H1 (cell line): ENCODE data around the gene NEGR1. TPM values are rescaled to one million over a fixed set of nuclear protein-coding genes. Genes with fewer than 3 reads are reported as not detected.

Source experiments
- CTCF ChIA-PET: fragments of 300-600 bp; sonication (Branson Sonifier 250); formaldehyde crosslinking; loops from one replicate; lab custom pipeline; 2021; ENCODE audit not compliant: partially characterized antibody; lab: Charles Lee
- POLR2A ChIA-PET: fragments of 300-600 bp; sonication (Branson Sonifier 250); formaldehyde crosslinking; loops from one replicate; lab custom pipeline; 2021; ENCODE audit warnings: inconsistent platforms; ENCODE audit not compliant: partially characterized antibody; lab: Charles Lee
- DNase-seq, 2 experiments: peaks; one replicate each; pipeline versions ENCODE4 v3.0.0 to v3.0.0-alpha.2; 2010 to 2022; ENCODE audit warnings: low spot score in 2 of 2, low read depth in 1 of 2, mixed read lengths in 1 of 2
- FAIRE-seq: peaks from 2 replicates; lab custom pipeline; 2011; peaks lifted over from hg19 to GRCh38; lab: Jason Lieb, UNC
- H2AFZ ChIP-seq: 2 replicates; pipeline ENCODE4 v1.8.1; 2012; ENCODE audit warnings: low read length, inconsistent platforms
- H2AK5ac ChIP-seq: 2 replicates; pipeline ENCODE4 v1.6.1; 2013; ENCODE audit warnings: low read depth, low read length
- H2BK120ac ChIP-seq: replicated peaks from 2 replicates; pipeline ENCODE3; 2013; ENCODE audit warnings: low read depth, low read length, inconsistent platforms
- H2BK12ac ChIP-seq: 2 replicates; pipeline ENCODE4 v1.6.1; 2013; ENCODE audit warnings: low read depth, low read length
- H2BK15ac ChIP-seq: 2 replicates; pipeline ENCODE4 v1.6.1; 2013; ENCODE audit warnings: low read length
- H2BK20ac ChIP-seq: 2 replicates; pipeline ENCODE4 v1.6.1; 2013; ENCODE audit warnings: low read length
- H2BK5ac ChIP-seq: 2 replicates; pipeline ENCODE4 v1.6.1; 2013; ENCODE audit warnings: low read depth, low read length
- H3K14ac ChIP-seq: 2 replicates; pipeline ENCODE4 v1.6.1; 2013; ENCODE audit warnings: inconsistent platforms; ENCODE audit not compliant: insufficient read length
- H3K18ac ChIP-seq: 2 replicates; pipeline ENCODE4 v1.6.1; 2013; ENCODE audit warnings: low read length; ENCODE audit errors: extremely low read depth
- H3K23ac ChIP-seq: 2 replicates; pipeline ENCODE4 v1.6.1; 2013; ENCODE audit warnings: inconsistent platforms; ENCODE audit not compliant: insufficient read length
- H3K23me2 ChIP-seq: 2 replicates; pipeline ENCODE4 v1.6.1; 2013; ENCODE audit warnings: low read depth, low read length
- H3K27ac ChIP-seq: 2 replicates; pipeline ENCODE4 v1.6.1; 2011; ENCODE audit warnings: low read depth, low read length, inconsistent platforms
- H3K27me3 ChIP-seq, 4 experiments: replicated peaks in 1 of 4; 1 replicate in 1 of 4; 2 replicates in 3 of 4; pipeline versions ENCODE4 v1.6.1 to v1.8.1; 2011 to 2013; ENCODE audit warnings: low read length in 3 of 4, mild to moderate bottlenecking in 3 of 4, inconsistent platforms in 2 of 4, mixed read lengths in 2 of 4, moderate library complexity in 1 of 4; ENCODE audit not compliant: control insufficient read depth in 3 of 4, insufficient read depth in 3 of 4; ENCODE audit errors: extremely low read depth in 1 of 4
- H3K36me3 ChIP-seq, 4 experiments: 2 replicates each; pipeline versions ENCODE4 v1.6.1 to v1.8.1; 2011 to 2013; ENCODE audit warnings: mild to moderate bottlenecking in 4 of 4, low read length in 3 of 4, moderate library complexity in 2 of 4, control low read depth in 1 of 4, inconsistent platforms in 1 of 4; ENCODE audit not compliant: insufficient read depth in 4 of 4, control insufficient read depth in 2 of 4
- H3K4ac ChIP-seq: replicated peaks from 2 replicates; pipeline ENCODE3; 2013; ENCODE audit warnings: low read length, low read depth, mixed read lengths, inconsistent platforms; ENCODE audit not compliant: insufficient read length
- H3K4me1 ChIP-seq, 4 experiments: replicated peaks in 1 of 4; 1 replicate in 1 of 4; 2 replicates in 3 of 4; pipeline versions ENCODE4 v1.6.1 to v1.8.1; 2011 to 2013; ENCODE audit warnings: low read length in 3 of 4, inconsistent platforms in 2 of 4, mixed read lengths in 1 of 4; ENCODE audit not compliant: insufficient read depth in 4 of 4, control insufficient read depth in 3 of 4
- H3K4me2 ChIP-seq, 2 experiments: 2 replicates each; pipeline versions ENCODE4 v1.6.1 to v1.8.1; 2011 to 2013; ENCODE audit warnings: low read depth in 2 of 2, low read length in 2 of 2, control low read depth in 1 of 2, inconsistent platforms in 1 of 2, mild to moderate bottlenecking in 1 of 2; ENCODE audit not compliant: insufficient read depth in 1 of 2
- H3K4me3 ChIP-seq, 4 experiments: fragments of 200-600, 300-600 bp in 1 of 4; sonication (generic), shearing (Covaris generic), sonication (Bioruptor Twin) in 1 of 4; 2 replicates each; pipeline versions ENCODE4 v1.5.1 to v1.8.1; 2011 to 2016; ENCODE audit warnings: low read length in 4 of 4, low read depth in 3 of 4, control low read depth in 2 of 4, inconsistent platforms in 2 of 4, mild to moderate bottlenecking in 2 of 4, mixed read lengths in 1 of 4, moderate library complexity in 1 of 4; ENCODE audit not compliant: insufficient read depth in 2 of 4; ENCODE audit errors: extremely low read depth in 1 of 4
- H3K56ac ChIP-seq: replicated peaks from 2 replicates; pipeline ENCODE3; 2013; ENCODE audit warnings: low read depth, mild to moderate bottlenecking, mixed read lengths, low read length, inconsistent platforms; ENCODE audit not compliant: insufficient read length
- H3K79me1 ChIP-seq: 2 replicates; pipeline ENCODE4 v1.6.1; 2013; ENCODE audit warnings: low read depth, low read length, control low read depth
- H3K79me2 ChIP-seq, 2 experiments: 2 replicates each; pipeline versions ENCODE4 v1.6.1 to v1.8.1; 2012 to 2013; ENCODE audit warnings: low read length in 2 of 2, mild to moderate bottlenecking in 2 of 2, inconsistent platforms in 1 of 2; ENCODE audit not compliant: insufficient read depth in 2 of 2, control insufficient read depth in 1 of 2
- H3K9ac ChIP-seq, 4 experiments: replicated peaks in 1 of 4; 1 replicate in 1 of 4; 2 replicates in 3 of 4; pipeline versions ENCODE4 v1.6.1 to v1.8.1; 2011 to 2013; ENCODE audit warnings: low read depth in 3 of 4, low read length in 3 of 4, control low read depth in 2 of 4, mild to moderate bottlenecking in 2 of 4, moderate library complexity in 2 of 4, inconsistent platforms in 1 of 4; ENCODE audit errors: extremely low read depth in 1 of 4
- H3K9me3 ChIP-seq, 2 experiments: 2 replicates each; pipeline versions ENCODE4 v1.6.1 to v1.8.1; 2012 to 2013; ENCODE audit warnings: mild to moderate bottlenecking in 2 of 2, moderate library complexity in 2 of 2, control low read depth in 1 of 2, inconsistent platforms in 1 of 2, low read depth in 1 of 2, low read length in 1 of 2, mixed read lengths in 1 of 2; ENCODE audit not compliant: insufficient read depth in 2 of 2
- H4K20me1 ChIP-seq, 2 experiments: replicated peaks in 1 of 2; 2 replicates each; pipeline versions ENCODE3 to v1.8.1; 2011 to 2013; ENCODE audit warnings: inconsistent platforms in 2 of 2, low read length in 2 of 2, mild to moderate bottlenecking in 1 of 2; ENCODE audit not compliant: insufficient read depth in 2 of 2, control insufficient read depth in 1 of 2
- H4K5ac ChIP-seq: 2 replicates; pipeline ENCODE4 v1.6.1; 2013; ENCODE audit warnings: low read length, low read depth, mixed read lengths, inconsistent platforms; ENCODE audit not compliant: insufficient read length
- H4K8ac ChIP-seq: 2 replicates; pipeline ENCODE4 v1.8.0; 2013; ENCODE audit warnings: mild to moderate bottlenecking, moderate library complexity, low read length, inconsistent platforms; ENCODE audit not compliant: insufficient read depth; ENCODE audit errors: extremely low read depth
- H4K91ac ChIP-seq: replicated peaks from 2 replicates; pipeline ENCODE3; 2013; ENCODE audit warnings: low read length, mixed read lengths, inconsistent platforms; ENCODE audit not compliant: insufficient read length
- KDM5A ChIP-seq: fragments of 200-600 bp; IDR thresholded peaks from 2 replicates; pipeline ENCODE4 v1.7.1; 2012; ENCODE audit warnings: mild to moderate bottlenecking, low read length, inconsistent platforms, mixed read lengths
- RFX5 ChIP-seq: IDR thresholded peaks from 2 replicates; pipeline ENCODE4 v1.6.1; 2011; ENCODE audit warnings: low read depth, low read length, improper control_type of control experiment, borderline replicate concordance
- WGBS, 2 experiments: shearing (Covaris generic) in 1 of 2; methylation state at CpG; one replicate each; pipeline versions ENCODE4 v1.1.6 to v1.1.7; 2013 to 2015; ENCODE audit warnings: low lambda C conversion rate in 2 of 2, mixed read lengths in 2 of 2, inconsistent platforms in 1 of 2, low coverage in 1 of 2, missing lambda C conversion rate in 1 of 2; ENCODE audit not compliant: insufficient replicate concordance in 2 of 2, insufficient coverage in 1 of 2, insufficient read length in 1 of 2; ENCODE audit errors: extremely low coverage in 1 of 2, missing lambda C conversion rate in 1 of 2; 5-methylcytosine and 5-hydroxymethylcytosine counted together
- polyA plus RNA-seq, 7 experiments: library from polyadenylated mRNA; depleted of rRNA in 3 of 7; stranded (reverse) in 5 of 7; unstranded in 2 of 7; fragments of >200 nt in 5 of 7; fragments of 200-250 nt in 2 of 7; gene quantifications; 1 replicate in 5 of 7; 2 replicates in 1 of 7; 4 replicates in 1 of 7; pipeline versions ENCODE4 v1.2.1 to v1.2.3, GENCODE V29; 2011 to 2013; ENCODE audit warnings: missing spikeins in 2 of 7, mixed read lengths in 2 of 7
- total RNA-seq: library from RNA; stranded (reverse); fragmentation: NEBNext Ultra II Directional; extraction: Animal tissue kit (Norgen Biotek cat#: 25700); gene quantifications from 2 replicates; pipeline ENCODE4 v1.2.1, GENCODE V29; 2021

NEGR1 gene
- total and polyA plus RNA-seq, 2 of the 8 experiments (the other 6 are each of a cell fraction or from before 2014, with no cell fraction given): 0.71 to 1.3 TPM

GRCh38 chr1:71610476-71610875 lies 671.9 kb downstream of the NEGR1 start:
- TF ChIP-seq KDM5A (no peak), RFX5 (no peak)
- TF ChIP-seq, all 59 proteins: peak for 0

More at GRCh38 chr1:71610476-71610875, 671.9 kb downstream of the NEGR1 start:
- H3K56ac ChIP-seq: no peak overlapping the region
- H2BK5ac ChIP-seq: no peak overlapping the region
- H2AFZ ChIP-seq: no peak overlapping the region
- H2BK12ac ChIP-seq: no peak overlapping the region
- H3K27ac ChIP-seq: no peak overlapping the region
- no peaks in the 10 kb centered on the region for H3K79me2 ChIP-seq
- FAIRE-seq (no peak), DNase-seq (no peak)
- H3K27me3 ChIP-seq: no peaks in the 10 kb centered on the region
- H3K4me3 ChIP-seq: no peak overlapping the region
- H3K18ac ChIP-seq: no peak overlapping the region
- H3K4me2 ChIP-seq: no peak overlapping the region
- H3K23me2 ChIP-seq: no peaks in the 10 kb centered on the region
- no peak overlapping the region for H4K8ac ChIP-seq
- H2BK120ac ChIP-seq: no peak overlapping the region
- no peak overlapping the region for H3K4ac ChIP-seq
- ChIA-PET POLR2A (no interaction called here), CTCF (no interaction called here)
- H4K20me1 ChIP-seq: no peaks in the 10 kb centered on the region
- H3K79me1 ChIP-seq: no peaks in the 10 kb centered on the region
- no peak overlapping the region for H3K9ac ChIP-seq
- H2AK5ac ChIP-seq: no peak overlapping the region
- H3K9me3 ChIP-seq: peaks cover 0 to 3% of the 10 kb centered on the region in 2 experiments; a peak in 1 of 4 replicates
- no peak overlapping the region for H2BK15ac ChIP-seq
- no peaks in the 10 kb centered on the region for H3K36me3 ChIP-seq
- 71% methylated on average over 1 of the region's 1 CpG; no CpG with 5 or more reads in 1 of the 2 experiments for WGBS, 2 experiments
- H3K14ac ChIP-seq: no peak overlapping the region
- no peaks in the 10 kb centered on the region for H3K4me1 ChIP-seq
- H4K91ac ChIP-seq: no peak overlapping the region
- no peak overlapping the region for H4K5ac ChIP-seq
- H2BK20ac ChIP-seq: no peak overlapping the region
- H3K23ac ChIP-seq: no peak overlapping the region
